ENCODE data around the gene FTO.

GRCh38 chr16:53968454-53968853 is 264.5 kb downstream of the FTO start:
- no peak for TF ChIP-seq CTCF (IDR thresholded peaks at IDR 0.05)
- TF ChIP-seq POLR2A (IDR thresholded peaks at IDR 0.05): no peak
- TF ChIP-seq EP300 (IDR thresholded peaks at IDR 0.05; ENCODE audit: low read depth): no peak
- no peak for TF ChIP-seq POLR2AphosphoS5 (IDR thresholded peaks at IDR 0.05)
